Sigmoid colon (tissue), 7 donors: ENCODE measurements around the gene TSC2. TPM values are rescaled to one million over a fixed set of nuclear protein-coding genes. Genes with fewer than 3 reads are reported as not detected.
A peak's percentile ranks its signal among the peaks of the same experiment; 100 is the strongest.

ENCODE experiments used
- DNase-seq: peaks from one replicate; pipeline ENCODE4 v3.0.0-alpha.2; 2019
- H3K27ac ChIP-seq, 4 donors: fragments of 200-600 bp; sonication (generic); one replicate each; pipeline ENCODE4 v1.5.1; 2016 to 2019; ENCODE audit warnings: mild to moderate bottlenecking in 1 of 4
- H3K27me3 ChIP-seq, 3 donors: fragments of 200-600 bp; sonication (generic); one replicate each; pipeline ENCODE4 v1.5.1; 2019; ENCODE audit warnings: mild to moderate bottlenecking in 1 of 3
- H3K36me3 ChIP-seq, 4 donors: fragments of 200-600 bp; sonication (generic); one replicate each; pipeline ENCODE4 v1.5.1; 2016 to 2019
- H3K4me1 ChIP-seq, 4 donors: fragments of 200-600 bp; sonication (generic); one replicate each; pipeline ENCODE4 v1.5.1; 2017 to 2019
- H3K4me3 ChIP-seq, 4 donors: fragments of 200-600 bp; sonication (generic); one replicate each; pipeline ENCODE4 v1.5.1; 2017 to 2019; ENCODE audit warnings: mild to moderate bottlenecking in 2 of 4, moderate library complexity in 1 of 4
- H3K9me3 ChIP-seq, 4 donors: fragments of 200-600 bp in 3 of 4; sonication (generic) in 3 of 4; one replicate each; pipeline versions ENCODE4 v1.5.1 to v1.6.1; 2013 to 2019
- EP300 ChIP-seq, 4 donors: sonication (generic); formaldehyde crosslinking; IDR thresholded peaks; one replicate each; pipeline ENCODE4 v1.6.1; 2017; ENCODE audit warnings: antibody characterized with exemption in 4 of 4
- POLR2A ChIP-seq, 2 donors: fragments of 450-650 bp; IDR thresholded peaks; one replicate each; pipeline ENCODE4 v1.6.1; 2016; ENCODE audit warnings: antibody characterized with exemption in 2 of 2, mild to moderate bottlenecking in 2 of 2, moderate library complexity in 2 of 2
- POLR2AphosphoS5 ChIP-seq, 4 donors: sonication (generic); formaldehyde crosslinking; IDR thresholded peaks; one replicate each; pipeline ENCODE4 v1.6.1; 2017; ENCODE audit warnings: antibody characterized with exemption in 4 of 4
- WGBS, 2 donors: extraction: QIAGEN DNeasy Blood & Tissue Kit; methylation state at CpG; one replicate each; pipeline ENCODE4 v1.1.7; 2013; 5-methylcytosine and 5-hydroxymethylcytosine counted together
- intact Hi-C: fragments of 100-400 bp; cut with DNase I; formaldehyde crosslinking; loops from one replicate; pipeline ENCODE4 v1.15.1; 2023
- polyA plus RNA-seq, 3 donors: library from polyadenylated mRNA; stranded (reverse); fragments of 200-250 nt; gene quantifications; one replicate each; pipeline ENCODE4 v1.2.3, GENCODE V29; 2013
- total RNA-seq, 4 donors: library from RNA; depleted of rRNA; stranded (reverse); fragments of >200 nt; gene quantifications; one replicate each; pipeline ENCODE4 v1.1.0, GENCODE V29; 2016
- TF ChIP-seq, protein P1 (sequence below), 4 experiments: fragments of 450-650 bp in 3 of 4; fragments of 200-600 bp in 1 of 4; IDR thresholded peaks; one replicate each; pipeline ENCODE4 v1.5.1; 2016 to 2019; ENCODE audit warnings: antibody characterized with exemption in 4 of 4, mild to moderate bottlenecking in 3 of 4, moderate library complexity in 2 of 4
- donor health status: healthy with polysubstance abuse.
- donor health status: Bipolar disorder and iron deficiency.
- donor health status: healthy.

The TSC2 gene
- total and polyA plus RNA-seq, 7 donors = 16.9 to 80.9 (median 34.6) TPM

DNA sequence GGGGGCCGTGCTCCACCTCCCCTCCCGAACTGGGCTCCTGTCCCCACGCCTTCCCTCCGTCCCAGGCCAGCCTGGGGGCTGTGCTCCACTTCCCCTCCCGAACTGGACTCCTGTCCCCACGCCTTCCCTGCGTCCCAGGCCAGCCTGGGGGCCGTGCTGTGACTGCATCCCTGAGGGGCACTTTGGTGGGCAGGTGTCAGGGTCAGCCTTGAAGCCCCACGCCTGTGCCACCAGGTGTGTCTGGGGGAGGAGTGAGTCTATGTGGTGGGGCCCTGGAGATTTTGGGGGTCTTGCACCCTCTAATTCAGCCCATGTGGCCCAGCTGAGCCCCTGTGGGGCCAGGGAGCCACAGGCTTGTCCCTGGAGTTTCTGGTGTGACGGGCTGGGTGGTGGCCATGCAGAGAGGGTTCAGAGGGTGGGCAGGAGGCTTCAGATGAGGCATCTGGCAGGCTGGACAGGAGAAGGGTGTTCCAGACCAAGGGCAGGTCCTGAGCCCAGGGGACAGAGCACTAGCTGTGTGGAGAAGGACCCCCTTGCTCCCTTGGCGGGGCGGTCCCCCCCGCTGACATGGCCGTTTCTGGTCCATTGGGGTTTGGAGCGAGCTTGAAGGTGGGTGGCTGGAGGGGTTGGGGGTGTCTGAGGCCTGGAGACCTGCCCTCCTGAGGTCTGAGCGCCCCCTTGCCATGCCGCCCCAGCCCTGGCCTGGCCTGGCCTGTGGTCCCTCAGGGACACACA is 12.9 kb upstream of the TSC2 start:
- H3K27me3 ChIP-seq = no peaks in the 10 kb centered on the region
- H3K4me1 ChIP-seq = peaks cover 0 to 71% (median 68%) of the 10 kb centered on the region in 4 donors
- 83 to 86% methylated on average over 17 of the region's 17 CpGs for WGBS, 2 donors
- H3K9me3 ChIP-seq = no peaks in the 10 kb centered on the region
- H3K36me3 ChIP-seq = peaks cover 0 to 9% (median 3%) of the 10 kb centered on the region in 4 donors
- no peak for TF ChIP-seq POLR2AphosphoS5 (IDR thresholded peaks at IDR 0.05)
- peak overlapping the region; percentile 78 to 90 (median 82) for H3K27ac ChIP-seq
- no peak for DNase-seq
- H3K4me3 ChIP-seq = peak overlapping the region in 2 of 4 donors; percentile 29 to 30
- intact Hi-C loops = no loop called here

DNA sequence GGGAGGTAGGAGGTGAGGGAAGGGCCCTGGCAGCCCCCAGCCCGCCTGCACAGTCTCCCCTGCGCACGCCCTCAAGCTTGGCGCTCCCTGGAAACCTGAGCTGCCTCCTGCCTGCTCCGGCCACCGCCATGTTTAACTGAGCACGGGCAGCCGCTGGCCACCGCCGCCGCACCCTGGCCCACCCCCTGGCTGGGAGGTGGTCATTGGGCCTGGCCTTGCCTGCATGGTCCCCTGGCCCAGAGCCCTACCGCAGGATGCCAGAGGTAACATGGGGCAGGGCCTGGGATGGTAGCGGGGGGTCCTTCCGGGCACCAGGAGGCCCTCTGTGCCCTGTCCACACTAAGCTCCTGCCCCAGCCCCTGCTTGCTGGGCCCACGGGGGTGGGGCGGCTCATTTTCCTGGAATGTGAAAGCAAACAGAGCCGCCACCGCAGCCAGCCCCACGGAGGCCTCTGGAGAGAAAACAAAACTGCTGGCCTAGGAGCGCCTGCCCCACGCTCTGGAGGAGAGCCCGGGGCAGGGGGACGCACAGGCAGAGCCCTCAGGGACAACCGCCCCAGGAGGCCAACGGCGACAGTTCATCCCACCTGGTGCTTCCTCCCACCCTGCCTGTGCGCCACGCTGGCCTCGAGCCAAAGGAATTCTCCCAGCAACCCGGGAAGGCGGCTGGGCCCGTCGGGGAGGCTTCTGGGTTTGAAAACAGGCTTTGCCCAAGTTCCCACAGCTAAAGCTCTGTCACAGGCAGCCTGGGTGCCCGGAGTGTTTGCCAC is 12.2 kb upstream of the TSC2 start:
- Histone ChIP-seq H3K9me3 (no peaks in the 10 kb centered on the region), H3K4me3 (peak overlapping the region in 3 of 4 donors; percentile 4 to 30 (median 29)), H3K4me1 (peaks cover 0 to 76% (median 75%) of the 10 kb centered on the region in 4 donors), H3K36me3 (peaks cover 0 to 6% (median 2%) of the 10 kb centered on the region in 4 donors), H3K27me3 (no peaks in the 10 kb centered on the region), H3K27ac (peak overlapping the region; percentile 78 to 90 (median 82))
- TF ChIP-seq EP300 (IDR thresholded peaks at IDR 0.05) = no peak
- TF ChIP-seq, protein P1, sequence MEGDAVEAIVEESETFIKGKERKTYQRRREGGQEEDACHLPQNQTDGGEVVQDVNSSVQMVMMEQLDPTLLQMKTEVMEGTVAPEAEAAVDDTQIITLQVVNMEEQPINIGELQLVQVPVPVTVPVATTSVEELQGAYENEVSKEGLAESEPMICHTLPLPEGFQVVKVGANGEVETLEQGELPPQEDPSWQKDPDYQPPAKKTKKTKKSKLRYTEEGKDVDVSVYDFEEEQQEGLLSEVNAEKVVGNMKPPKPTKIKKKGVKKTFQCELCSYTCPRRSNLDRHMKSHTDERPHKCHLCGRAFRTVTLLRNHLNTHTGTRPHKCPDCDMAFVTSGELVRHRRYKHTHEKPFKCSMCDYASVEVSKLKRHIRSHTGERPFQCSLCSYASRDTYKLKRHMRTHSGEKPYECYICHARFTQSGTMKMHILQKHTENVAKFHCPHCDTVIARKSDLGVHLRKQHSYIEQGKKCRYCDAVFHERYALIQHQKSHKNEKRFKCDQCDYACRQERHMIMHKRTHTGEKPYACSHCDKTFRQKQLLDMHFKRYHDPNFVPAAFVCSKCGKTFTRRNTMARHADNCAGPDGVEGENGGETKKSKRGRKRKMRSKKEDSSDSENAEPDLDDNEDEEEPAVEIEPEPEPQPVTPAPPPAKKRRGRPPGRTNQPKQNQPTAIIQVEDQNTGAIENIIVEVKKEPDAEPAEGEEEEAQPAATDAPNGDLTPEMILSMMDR (IDR thresholded peaks at IDR 0.05) = no peak
- TF ChIP-seq POLR2A (IDR thresholded peaks at IDR 0.05) = no peak
- no peak for TF ChIP-seq POLR2AphosphoS5 (IDR thresholded peaks at IDR 0.05)
- intact Hi-C loops = no loop called here
- WGBS, 2 donors = 46 to 58% methylated on average over 34 of the region's 34 CpGs
- peak; percentile 84 for DNase-seq

DNA sequence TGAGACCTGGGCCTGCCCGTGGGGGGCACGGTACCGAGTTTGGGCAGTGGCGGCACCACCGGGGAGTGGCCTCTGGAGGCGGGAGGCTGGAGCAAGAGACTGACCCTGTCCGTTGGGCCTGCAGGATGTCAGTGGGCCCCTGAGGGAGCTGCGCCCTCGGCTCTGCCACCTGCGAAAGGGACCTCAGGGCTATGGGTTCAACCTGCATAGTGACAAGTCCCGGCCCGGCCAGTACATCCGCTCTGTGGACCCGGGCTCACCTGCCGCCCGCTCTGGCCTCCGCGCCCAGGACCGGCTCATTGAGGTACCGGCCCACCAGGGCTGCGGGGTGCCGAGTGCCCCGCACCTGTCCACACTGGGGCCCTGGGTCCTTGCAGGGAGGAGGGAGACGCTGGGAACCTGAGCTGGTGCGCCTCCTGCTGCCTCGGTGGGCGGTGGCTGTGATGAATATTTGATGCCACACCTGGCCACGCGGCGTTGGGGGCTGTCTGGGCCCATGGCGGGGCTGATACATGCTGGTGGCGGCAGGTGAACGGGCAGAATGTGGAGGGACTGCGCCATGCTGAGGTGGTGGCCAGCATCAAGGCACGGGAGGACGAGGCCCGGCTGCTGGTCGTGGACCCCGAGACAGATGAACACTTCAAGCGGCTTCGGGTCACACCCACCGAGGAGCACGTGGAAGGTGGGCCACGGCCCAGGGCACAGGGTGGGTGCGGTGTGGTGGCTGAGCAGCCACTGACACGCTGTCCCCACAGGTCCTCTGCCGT is 11.4 kb upstream of the TSC2 start:
- Histone ChIP-seq H3K27me3 (no peaks in the 10 kb centered on the region), H3K27ac (peak overlapping the region; percentile 78 to 90 (median 82)), H3K36me3 (peaks cover 0 to 6% (median 2%) of the 10 kb centered on the region in 4 donors), H3K9me3 (no peaks in the 10 kb centered on the region), H3K4me1 (peaks cover 0 to 80% (median 78%) of the 10 kb centered on the region in 4 donors), H3K4me3 (peak overlapping the region in 3 of 4 donors; percentile 4 to 30 (median 29))
- DNase-seq = peak; percentile 65
- intact Hi-C loops = no loop called here
- WGBS, 2 donors = 83 to 87% methylated on average over 47 of the region's 47 CpGs
- no peak for TF ChIP-seq EP300 (IDR thresholded peaks at IDR 0.05)
- TF ChIP-seq POLR2AphosphoS5 (IDR thresholded peaks at IDR 0.05) = no peak
- TF ChIP-seq POLR2A (IDR thresholded peaks at IDR 0.05) = no peak
- TF ChIP-seq, protein P1 (IDR thresholded peaks at IDR 0.05) = no peak

- TF ChIP-seq, protein P1 (IDR thresholded peaks at IDR 0.05) = no peak
- TF ChIP-seq POLR2AphosphoS5 (IDR thresholded peaks at IDR 0.05) (no peak), EP300 (IDR thresholded peaks at IDR 0.05) (no peak), POLR2A (IDR thresholded peaks at IDR 0.05) (no peak)
- peaks cover 0 to 6% (median 2%) of the 10 kb centered on the region in 4 donors for H3K36me3 ChIP-seq
- 85 to 89% methylated on average over 15 of the region's 15 CpGs for WGBS, 2 donors
- peak overlapping the region; percentile 78 to 90 (median 82) for H3K27ac ChIP-seq
- no peaks in the 10 kb centered on the region for H3K27me3 ChIP-seq
- H3K4me3 ChIP-seq = no peak overlapping the region
- no peak for DNase-seq
- H3K9me3 ChIP-seq = no peaks in the 10 kb centered on the region
- intact Hi-C loops = no loop called here
- H3K4me1 ChIP-seq = peaks cover 0 to 81% (median 78%) of the 10 kb centered on the region in 4 donors
Measured at GRCh38 chr16:2037115-2037514, 10.7 kb upstream of the TSC2 start.
